Type B pancreatic cell (in vitro differentiated cells): ENCODE results near the gene CCDC102B. TPM values are rescaled to one million over a fixed set of nuclear protein-coding genes. Genes with fewer than 3 reads are reported as not detected.
"Not testable (repeated sequence)": the region's sequence is repeated elsewhere in the genome, so short reads cannot be mapped to it uniquely, and the experiment has no call there.

Source experiments
- DNase-seq: peaks from one replicate; pipeline ENCODE4 v3.0.0; 2021; ENCODE audit warnings: mixed read lengths; ENCODE audit not compliant: unreplicated experiment; ENCODE audit errors: extremely low spot score
- H3K27ac Mint-ChIP-seq: 2 replicates; pipeline ENCODE4 v1.8.0; 2021; ENCODE audit warnings: mild to moderate bottlenecking, mixed read lengths
- H3K27me3 Mint-ChIP-seq: 2 replicates; pipeline ENCODE4 v1.8.0; 2021; ENCODE audit warnings: mixed read lengths
- H3K36me3 Mint-ChIP-seq: 2 replicates; pipeline ENCODE4 v1.8.0; 2021; ENCODE audit warnings: mixed read lengths
- H3K4me1 Mint-ChIP-seq: one replicate; pipeline ENCODE4 v1.8.0; 2021; ENCODE audit warnings: mixed read lengths; ENCODE audit not compliant: unreplicated experiment
- H3K4me3 Mint-ChIP-seq: 2 replicates; pipeline ENCODE4 v1.8.0; 2021; ENCODE audit warnings: mild to moderate bottlenecking, mixed read lengths
- H3K9me3 Mint-ChIP-seq: 2 replicates; pipeline ENCODE4 v1.8.0; 2021; ENCODE audit warnings: mixed read lengths
- CTCF ChIP-seq: fragments of 200-600 bp; sonication (generic); conservative IDR thresholded peaks from 2 replicates; pipeline ENCODE4 v1.5.0; 2021; ENCODE audit warnings: antibody characterized with exemption, mild to moderate bottlenecking
- total RNA-seq: library from RNA; stranded (reverse); gene quantifications from 2 replicates; pipeline ENCODE4 v1.2.1, GENCODE V29; 2021; ENCODE audit warnings: low replicate concordance

The CCDC102B gene
- total RNA-seq, 1 donor from 2014 or later, result 3.4 TPM

- TF ChIP-seq CTCF, result no peak
- no peak overlapping the region for H3K27ac Mint-ChIP-seq
- H3K36me3 Mint-ChIP-seq, result no peaks in the 10 kb centered on the region
- no peak for DNase-seq
- no peaks in the 10 kb centered on the region for H3K4me1 Mint-ChIP-seq
- peaks cover 4% of the 10 kb centered on the region for H3K9me3 Mint-ChIP-seq
- no peak overlapping the region for H3K4me3 Mint-ChIP-seq
- no peaks in the 10 kb centered on the region for H3K27me3 Mint-ChIP-seq
These were observed 76.5 kb downstream of the CCDC102B start for GRCh38 chr18:68874361-68874760.

GRCh38 chr18:68879947-68880346, 82.1 kb downstream of the CCDC102B start:
- H3K9me3 Mint-ChIP-seq, H3K4me1 Mint-ChIP-seq, H3K4me3 Mint-ChIP-seq, DNase-seq, H3K27ac Mint-ChIP-seq, H3K27me3 Mint-ChIP-seq, H3K36me3 Mint-ChIP-seq: not testable (repeated sequence)

- no peak for DNase-seq
- Mint-ChIP-seq H3K27me3 (no peaks in the 10 kb centered on the region), H3K27ac (no peak overlapping the region), H3K4me3 (no peak overlapping the region), H3K4me1 (no peaks in the 10 kb centered on the region), H3K36me3 (no peaks in the 10 kb centered on the region), H3K9me3 (no peaks in the 10 kb centered on the region)
- no peak for TF ChIP-seq CTCF
These were observed 89.5 kb downstream of the CCDC102B start for GRCh38 chr18:68887410-68887809.

- H3K27ac Mint-ChIP-seq, result no peak overlapping the region
- no peaks in the 10 kb centered on the region for H3K9me3 Mint-ChIP-seq
- no peak overlapping the region for H3K4me3 Mint-ChIP-seq
- H3K27me3 Mint-ChIP-seq, result no peaks in the 10 kb centered on the region
- no peaks in the 10 kb centered on the region for H3K4me1 Mint-ChIP-seq
- TF ChIP-seq CTCF, result no peak
- no peaks in the 10 kb centered on the region for H3K36me3 Mint-ChIP-seq
- no peak for DNase-seq
These were observed 95.5 kb downstream of the CCDC102B start for GRCh38 chr18:68893354-68893753.

GRCh38 chr18:68897286-68897685, 99.4 kb downstream of the CCDC102B start:
- H3K4me1 Mint-ChIP-seq, result no peaks in the 10 kb centered on the region
- H3K27ac Mint-ChIP-seq, result no peak overlapping the region
- H3K4me3 Mint-ChIP-seq, result no peak overlapping the region
- H3K36me3 Mint-ChIP-seq, result no peaks in the 10 kb centered on the region
- H3K27me3 Mint-ChIP-seq, result no peaks in the 10 kb centered on the region
- no peak for TF ChIP-seq CTCF
- no peak for DNase-seq
- no peaks in the 10 kb centered on the region for H3K9me3 Mint-ChIP-seq

- no peak for DNase-seq
- TF ChIP-seq CTCF, result no peak
- no peak overlapping the region for H3K27ac Mint-ChIP-seq
- H3K9me3 Mint-ChIP-seq, result no peaks in the 10 kb centered on the region
- H3K4me3 Mint-ChIP-seq, result no peak overlapping the region
- no peaks in the 10 kb centered on the region for H3K4me1 Mint-ChIP-seq
- no peaks in the 10 kb centered on the region for H3K36me3 Mint-ChIP-seq
- no peaks in the 10 kb centered on the region for H3K27me3 Mint-ChIP-seq
These were observed 111.7 kb downstream of the CCDC102B start for GRCh38 chr18:68909579-68909978.
